ENCODE results near the gene ZNF827.

- no peak for TF ChIP-seq CTCF (optimal IDR thresholded peaks at IDR 0.05 in 1 of 3, IDR thresholded peaks at IDR 0.05 in 1 of 3, conservative IDR thresholded peaks at IDR 0.05 in 1 of 3; ENCODE audit: extremely low read depth in 1 of 3, insufficient read depth in 2 of 3, low read length in 3 of 3)
- TF ChIP-seq EZH2 (IDR thresholded peaks at IDR 0.05; ENCODE audit: low read length), result no peak
Observed at GRCh38 chr4:145845118-145845517, 93.5 kb downstream of the ZNF827 start.
